Sigmoid colon (tissue), 7 donors: ENCODE measurements around the gene SERTM1. TPM values are rescaled to one million over a fixed set of nuclear protein-coding genes. Genes with fewer than 3 reads are reported as not detected.

ENCODE experiments used
- DNase-seq: peaks from one replicate; pipeline ENCODE4 v3.0.0-alpha.2; 2019
- H3K27ac ChIP-seq, 4 donors: fragments of 200-600 bp; sonication (generic); one replicate each; pipeline ENCODE4 v1.5.1; 2016 to 2019; ENCODE audit warnings: mild to moderate bottlenecking in 1 of 4
- H3K27me3 ChIP-seq, 3 donors: fragments of 200-600 bp; sonication (generic); one replicate each; pipeline ENCODE4 v1.5.1; 2019; ENCODE audit warnings: mild to moderate bottlenecking in 1 of 3
- H3K36me3 ChIP-seq, 4 donors: fragments of 200-600 bp; sonication (generic); one replicate each; pipeline ENCODE4 v1.5.1; 2016 to 2019
- H3K4me1 ChIP-seq, 4 donors: fragments of 200-600 bp; sonication (generic); one replicate each; pipeline ENCODE4 v1.5.1; 2017 to 2019
- H3K4me3 ChIP-seq, 4 donors: fragments of 200-600 bp; sonication (generic); one replicate each; pipeline ENCODE4 v1.5.1; 2017 to 2019; ENCODE audit warnings: mild to moderate bottlenecking in 2 of 4, moderate library complexity in 1 of 4
- H3K9me3 ChIP-seq, 4 donors: fragments of 200-600 bp in 3 of 4; sonication (generic) in 3 of 4; one replicate each; pipeline versions ENCODE4 v1.5.1 to v1.6.1; 2013 to 2019
- EP300 ChIP-seq, 4 donors: sonication (generic); formaldehyde crosslinking; IDR thresholded peaks; one replicate each; pipeline ENCODE4 v1.6.1; 2017; ENCODE audit warnings: antibody characterized with exemption in 4 of 4
- POLR2A ChIP-seq, 2 donors: fragments of 450-650 bp; IDR thresholded peaks; one replicate each; pipeline ENCODE4 v1.6.1; 2016; ENCODE audit warnings: antibody characterized with exemption in 2 of 2, mild to moderate bottlenecking in 2 of 2, moderate library complexity in 2 of 2
- POLR2AphosphoS5 ChIP-seq, 4 donors: sonication (generic); formaldehyde crosslinking; IDR thresholded peaks; one replicate each; pipeline ENCODE4 v1.6.1; 2017; ENCODE audit warnings: antibody characterized with exemption in 4 of 4
- whole genome bisulfite sequencing, 2 donors: extraction: QIAGEN DNeasy Blood & Tissue Kit; methylation state at CpG; one replicate each; pipeline ENCODE4 v1.1.7; 2013; 5-methylcytosine and 5-hydroxymethylcytosine counted together
- intact Hi-C: fragments of 100-400 bp; cut with DNase I; formaldehyde crosslinking; loops from one replicate; pipeline ENCODE4 v1.15.1; 2023
- polyA plus RNA-seq, 3 donors: library from polyadenylated mRNA; stranded (reverse); fragments of 200-250 nt; gene quantifications; one replicate each; pipeline ENCODE4 v1.2.3, GENCODE V29; 2013
- total RNA-seq, 4 donors: library from RNA; depleted of rRNA; stranded (reverse); fragments of >200 nt; gene quantifications; one replicate each; pipeline ENCODE4 v1.1.0, GENCODE V29; 2016
- TF ChIP-seq, protein P1 (sequence below), 4 experiments: fragments of 450-650 bp in 3 of 4; fragments of 200-600 bp in 1 of 4; IDR thresholded peaks; one replicate each; pipeline ENCODE4 v1.5.1; 2016 to 2019; ENCODE audit warnings: antibody characterized with exemption in 4 of 4, mild to moderate bottlenecking in 3 of 4, moderate library complexity in 2 of 4
- donor health status: healthy with polysubstance abuse.
- donor health status: Bipolar disorder and iron deficiency.
- donor health status: healthy.

The SERTM1 gene
- total and polyA plus RNA-seq, 7 donors = 0.13 to 1.7 (median 0.33) TPM; not detected in 2

DNA sequence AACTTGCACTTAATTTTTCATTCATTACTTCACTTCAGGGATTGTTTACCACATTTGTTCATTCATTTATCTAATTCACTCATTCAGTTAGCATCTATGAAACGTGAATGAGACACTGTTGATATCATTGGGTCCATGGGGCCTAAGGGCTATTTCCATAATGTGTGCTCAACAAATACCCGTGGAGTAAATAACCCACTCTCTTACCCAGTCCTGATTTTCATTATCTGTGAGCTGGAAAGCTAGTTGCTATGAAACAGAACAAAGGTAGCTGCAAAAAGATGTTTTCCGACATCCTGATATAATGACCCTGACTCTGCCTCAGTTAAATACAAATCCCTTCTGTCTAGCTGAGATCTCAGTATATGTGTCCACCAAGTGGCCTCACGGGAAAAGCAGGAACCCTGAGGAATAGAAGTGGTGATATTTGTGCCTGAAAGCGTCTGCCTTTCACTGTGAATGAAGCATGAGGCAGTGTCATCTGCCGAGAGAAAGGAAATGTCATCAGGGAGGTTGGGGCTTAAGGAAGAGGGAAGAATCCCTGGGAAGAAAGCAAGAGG lies 63.8 kb downstream of the SERTM1 start:
- no peak for DNase-seq
- Histone ChIP-seq H3K27ac (no peak overlapping the region), H3K27me3 (no peaks in the 10 kb centered on the region), H3K9me3 (no peaks in the 10 kb centered on the region), H3K4me3 (no peak overlapping the region), H3K4me1 (no peaks in the 10 kb centered on the region), H3K36me3 (no peaks in the 10 kb centered on the region)
- intact Hi-C loops = loop anchor here (2.0 to 5.0 kb wide), 4 partner anchors 317 to 760 kb away; partner anchors contain the start of gene SPART
- no peak for TF ChIP-seq POLR2A (IDR thresholded peaks at IDR 0.05)
- WGBS, 2 donors = 66 to 78% methylated on average over 6 of the region's 6 CpGs

- WGBS, 2 donors = 68 to 79% methylated on average over 3 of the region's 3 CpGs
- Histone ChIP-seq H3K9me3 (no peaks in the 10 kb centered on the region), H3K4me3 (no peak overlapping the region), H3K36me3 (no peaks in the 10 kb centered on the region), H3K27ac (no peak overlapping the region), H3K4me1 (no peaks in the 10 kb centered on the region), H3K27me3 (no peaks in the 10 kb centered on the region)
- intact Hi-C loops = no loop called here
- TF ChIP-seq, protein P1, sequence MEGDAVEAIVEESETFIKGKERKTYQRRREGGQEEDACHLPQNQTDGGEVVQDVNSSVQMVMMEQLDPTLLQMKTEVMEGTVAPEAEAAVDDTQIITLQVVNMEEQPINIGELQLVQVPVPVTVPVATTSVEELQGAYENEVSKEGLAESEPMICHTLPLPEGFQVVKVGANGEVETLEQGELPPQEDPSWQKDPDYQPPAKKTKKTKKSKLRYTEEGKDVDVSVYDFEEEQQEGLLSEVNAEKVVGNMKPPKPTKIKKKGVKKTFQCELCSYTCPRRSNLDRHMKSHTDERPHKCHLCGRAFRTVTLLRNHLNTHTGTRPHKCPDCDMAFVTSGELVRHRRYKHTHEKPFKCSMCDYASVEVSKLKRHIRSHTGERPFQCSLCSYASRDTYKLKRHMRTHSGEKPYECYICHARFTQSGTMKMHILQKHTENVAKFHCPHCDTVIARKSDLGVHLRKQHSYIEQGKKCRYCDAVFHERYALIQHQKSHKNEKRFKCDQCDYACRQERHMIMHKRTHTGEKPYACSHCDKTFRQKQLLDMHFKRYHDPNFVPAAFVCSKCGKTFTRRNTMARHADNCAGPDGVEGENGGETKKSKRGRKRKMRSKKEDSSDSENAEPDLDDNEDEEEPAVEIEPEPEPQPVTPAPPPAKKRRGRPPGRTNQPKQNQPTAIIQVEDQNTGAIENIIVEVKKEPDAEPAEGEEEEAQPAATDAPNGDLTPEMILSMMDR (IDR thresholded peaks at IDR 0.05) = no peak
- TF ChIP-seq POLR2AphosphoS5 (IDR thresholded peaks at IDR 0.05) = no peak
- no peak for DNase-seq
These were observed 71.6 kb downstream of the SERTM1 start for GRCh38 chr13:36745436-36745835.

DNA sequence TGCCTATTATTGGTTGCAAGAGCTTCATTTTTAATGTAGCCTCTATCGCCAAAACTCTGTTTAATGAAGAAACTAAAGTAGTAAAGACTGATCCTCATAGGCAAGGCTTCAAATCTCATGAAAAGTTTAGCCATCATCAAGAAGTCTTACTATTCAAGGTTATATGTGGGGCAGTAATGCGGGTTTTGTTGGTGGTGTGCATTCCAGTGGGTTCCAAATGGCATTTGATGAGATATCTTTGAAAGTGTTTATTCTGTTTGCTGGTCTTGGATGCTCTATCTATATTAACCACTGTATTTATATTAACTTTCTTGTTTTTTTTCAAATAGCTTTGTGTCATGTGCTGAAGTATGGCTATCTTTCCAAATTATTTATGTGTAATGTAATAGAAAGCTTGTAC lies 72.2 kb downstream of the SERTM1 start:
- H3K27me3 ChIP-seq = no peaks in the 10 kb centered on the region
- intact Hi-C loops = no loop called here
- H3K4me3 ChIP-seq = no peak overlapping the region
- no peak for DNase-seq
- no peak overlapping the region for H3K27ac ChIP-seq
- WGBS, 2 donors = 90 to 92% methylated on average over 2 of the region's 2 CpGs
- H3K36me3 ChIP-seq = no peaks in the 10 kb centered on the region
- H3K9me3 ChIP-seq = no peaks in the 10 kb centered on the region
- TF ChIP-seq POLR2A (IDR thresholded peaks at IDR 0.05) = no peak
- TF ChIP-seq, protein P1 (IDR thresholded peaks at IDR 0.05) = no peak
- TF ChIP-seq EP300 (IDR thresholded peaks at IDR 0.05) = no peak
- TF ChIP-seq POLR2AphosphoS5 (IDR thresholded peaks at IDR 0.05) = no peak
- no peaks in the 10 kb centered on the region for H3K4me1 ChIP-seq

Other genes starting within 250 kb of the SERTM1 start
- gene CCNA1, start 241.5 kb upstream of the SERTM1 start, total RNA-seq = 1 to 10 TPM in 1 of 4 donors, under 1 TPM in 3; 0.33 to 1.4 (median 0.55) TPM
- gene CCNA1, start 241.5 kb upstream of the SERTM1 start, polyA plus RNA-seq = under 1 TPM in 1 of 3 donors, not detected in 2; 0.54 TPM
- 1 to 10 TPM; 5.4 to 8.3 (median 7.9) TPM for gene RFXAP, start 145.2 kb downstream of the SERTM1 start, total RNA-seq
- 1 to 10 TPM in 2 of 3 donors, under 1 TPM in 1; 0.60 to 4.1 (median 1.8) TPM for gene RFXAP, start 145.2 kb downstream of the SERTM1 start, polyA plus RNA-seq
- gene SMAD9, start 246.2 kb downstream of the SERTM1 start, total RNA-seq = 10 to 100 TPM; 21.7 to 33.3 (median 27.8) TPM
- gene SMAD9, start 246.2 kb downstream of the SERTM1 start, polyA plus RNA-seq = 1 to 10 TPM; 1.2 to 4.3 (median 2.5) TPM